GM20431 (cell line): Measurements from ENCODE around the gene TBCCD1.

Experiments used
- in situ Hi-C: fragments of 300-500 bp; cut with MseI, MboI; formaldehyde crosslinking; loops from one replicate; pipeline ENCODE4 v1.15.0; 2020; ENCODE audit warnings: low sequenced_read_pairs; ENCODE audit not compliant: unreplicated experiment

Gene TBCCD1, protein sequence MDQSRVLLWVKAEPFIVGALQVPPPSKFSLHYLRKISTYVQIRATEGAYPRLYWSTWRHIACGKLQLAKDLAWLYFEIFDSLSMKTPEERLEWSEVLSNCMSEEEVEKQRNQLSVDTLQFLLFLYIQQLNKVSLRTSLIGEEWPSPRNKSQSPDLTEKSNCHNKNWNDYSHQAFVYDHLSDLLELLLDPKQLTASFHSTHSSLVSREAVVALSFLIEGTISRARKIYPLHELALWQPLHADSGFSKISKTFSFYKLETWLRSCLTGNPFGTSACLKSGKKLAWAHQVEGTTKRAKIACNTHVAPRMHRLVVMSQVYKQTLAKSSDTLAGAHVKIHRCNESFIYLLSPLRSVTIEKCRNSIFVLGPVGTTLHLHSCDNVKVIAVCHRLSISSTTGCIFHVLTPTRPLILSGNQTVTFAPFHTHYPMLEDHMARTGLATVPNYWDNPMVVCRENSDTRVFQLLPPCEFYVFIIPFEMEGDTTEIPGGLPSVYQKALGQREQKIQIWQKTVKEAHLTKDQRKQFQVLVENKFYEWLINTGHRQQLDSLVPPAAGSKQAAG

GRCh38 chr3:186567072-186567921 is at the start of gene TBCCD1:
Gene TBCCD1 (minus strand): TSS chr3:186567339. CDS start chr3:186564329, 3,010 bp downstream.
- in situ Hi-C loops, result no loop called here

GRCh38 chr3:186616299-186616617 is 49.1 kb upstream of the TBCCD1 start:
- in situ Hi-C loops, result loop anchor here (10.0 to 25.0 kb wide), 2 partner anchors 199 to 546 kb away; no protein-coding TSS in a partner anchor

GRCh38 chr3:186614597-186615483 is 47.7 kb upstream of the TBCCD1 start:
- in situ Hi-C loops, result loop anchor here (10.0 to 25.0 kb wide), 2 partner anchors 200 to 547 kb away; no protein-coding TSS in a partner anchor

- in situ Hi-C loops, result loop anchor here (10.0 to 25.0 kb wide), 2 partner anchors 201 to 548 kb away; no protein-coding TSS in a partner anchor
Measured at GRCh38 chr3:186614266-186614596, 47.1 kb upstream of the TBCCD1 start.

GRCh38 chr3:186613637-186614265 is 46.6 kb upstream of the TBCCD1 start:
- in situ Hi-C loops, result loop anchor here (10.0 to 25.0 kb wide), 2 partner anchors 201 to 549 kb away; no protein-coding TSS in a partner anchor

DNA sequence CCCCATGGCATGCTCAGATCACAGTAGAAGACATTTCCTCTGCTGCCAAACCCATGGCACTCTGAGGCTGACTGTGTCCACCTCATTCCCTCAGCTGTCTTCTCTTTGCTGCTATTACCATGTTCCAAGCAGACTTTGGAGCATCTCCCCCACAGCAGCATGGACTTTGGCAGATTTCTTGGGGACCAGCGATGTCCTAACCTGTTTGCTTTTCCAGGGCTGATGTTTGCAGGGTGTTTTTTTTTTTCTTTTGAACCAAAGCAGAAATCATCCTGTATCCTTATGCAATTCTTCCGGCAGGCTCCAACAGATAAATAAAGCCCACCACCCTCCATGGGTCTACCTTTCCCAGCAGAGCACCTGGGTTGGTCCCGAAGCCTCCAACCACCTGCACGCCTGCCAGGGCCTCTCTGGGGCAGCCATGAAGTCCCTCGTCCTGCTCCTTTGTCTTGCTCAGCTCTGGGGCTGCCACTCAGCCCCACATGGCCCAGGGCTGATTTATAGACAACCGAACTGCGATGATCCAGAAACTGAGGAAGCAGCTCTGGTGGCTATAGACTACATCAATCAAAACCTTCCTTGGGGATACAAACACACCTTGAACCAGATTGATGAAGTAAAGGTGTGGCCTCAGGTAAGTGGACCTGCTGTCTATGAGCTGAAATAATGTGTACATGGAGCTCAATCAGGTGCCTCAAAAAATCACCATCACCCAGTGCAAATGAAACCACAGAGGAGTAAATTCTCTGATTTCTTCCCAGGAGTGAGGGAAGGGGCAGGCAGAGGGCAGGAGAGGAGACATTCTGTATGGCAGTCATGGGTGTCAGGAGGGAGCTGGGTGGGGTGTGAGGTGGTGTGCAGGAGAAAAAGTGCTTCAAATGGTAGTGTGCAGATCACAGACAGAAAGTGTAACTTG is 45.8 kb upstream of the TBCCD1 start, which contains the start of gene AHSG:
AHSG (plus strand) TSS at position 340 of the 916 bp plus-strand sequence; CDS start at position 422, 82 bp downstream.
- in situ Hi-C loops, result loop anchor here (10.0 to 25.0 kb wide), 2 partner anchors 202 to 549 kb away; no protein-coding TSS in a partner anchor

- in situ Hi-C loops, result loop anchor here (10.0 to 25.0 kb wide), 2 partner anchors 203 to 550 kb away; no protein-coding TSS in a partner anchor
Measured at GRCh38 chr3:186612065-186612464, 44.9 kb upstream of the TBCCD1 start.

- in situ Hi-C loops, result loop anchor here (25.0 kb wide), 1 partner anchor 553 kb away; no protein-coding TSS in a partner anchor
Measured at GRCh38 chr3:186609247-186609868, 42.2 kb upstream of the TBCCD1 start.

GRCh38 chr3:186608624-186609215 is 41.6 kb upstream of the TBCCD1 start:
- in situ Hi-C loops, result loop anchor here (25.0 kb wide), 1 partner anchor 554 kb away; no protein-coding TSS in a partner anchor

GRCh38 chr3:186605561-186606545 is 38.7 kb upstream of the TBCCD1 start:
- in situ Hi-C loops, result loop anchor here (25.0 kb wide), 1 partner anchor 556 kb away; no protein-coding TSS in a partner anchor

GRCh38 chr3:186605078-186605477 is 37.9 kb upstream of the TBCCD1 start:
- in situ Hi-C loops, result loop anchor here (25.0 kb wide), 1 partner anchor 557 kb away; no protein-coding TSS in a partner anchor

GRCh38 chr3:186603159-186603558 is 36.0 kb upstream of the TBCCD1 start:
- in situ Hi-C loops, result loop anchor here (25.0 kb wide), 1 partner anchor 559 kb away; no protein-coding TSS in a partner anchor

- in situ Hi-C loops, result loop anchor here (25.0 kb wide), 1 partner anchor 561 kb away; no protein-coding TSS in a partner anchor
Measured at GRCh38 chr3:186600896-186601295, 33.8 kb upstream of the TBCCD1 start.

GRCh38 chr3:186599785-186600166 is 32.6 kb upstream of the TBCCD1 start:
- in situ Hi-C loops, result loop anchor here (25.0 kb wide), 1 partner anchor 563 kb away; no protein-coding TSS in a partner anchor

DNA sequence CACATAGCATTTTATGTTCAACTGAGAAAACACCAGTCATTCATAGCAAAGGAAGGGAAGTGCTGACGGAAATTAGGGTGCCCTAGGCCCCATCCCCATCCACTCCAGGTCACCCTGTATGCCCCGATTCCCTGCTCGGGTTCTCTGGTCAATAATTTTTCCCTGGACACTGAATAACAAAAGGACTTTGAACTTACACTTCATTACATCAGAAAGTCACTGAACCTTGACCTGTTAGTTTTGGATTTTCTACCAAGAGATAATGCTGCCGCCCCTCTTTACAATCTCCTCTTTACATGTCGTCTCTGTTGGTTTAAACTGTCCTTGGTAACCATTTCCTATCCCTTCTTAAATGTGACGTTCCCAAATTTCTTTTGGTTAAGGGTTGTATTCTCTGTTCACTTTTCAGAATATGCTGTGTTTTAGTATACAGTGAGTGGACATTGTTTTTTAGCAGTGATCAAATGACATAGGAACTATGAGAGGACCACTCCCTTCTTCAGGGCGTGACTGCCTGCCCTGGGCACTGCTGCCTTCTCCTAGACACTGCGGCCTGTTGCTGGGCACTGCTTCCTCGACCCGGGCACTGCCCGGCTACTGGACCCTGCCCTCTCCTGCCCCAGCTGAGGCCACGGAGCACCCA is 32.1 kb upstream of the TBCCD1 start:
- in situ Hi-C loops, result no loop called here
